Left forelimb (tissue), 1 donor: Measurements from ENCODE around the gene JARID2.

Experiments
- DNase-seq: peaks from one replicate; pipeline ENCODE4 v3.0.0-alpha.2; 2018; ENCODE audit warnings: low spot score

The JARID2 gene

GRCh38 chr6:15470746-15471145, 224.9 kb downstream of the JARID2 start:
- no peak for DNase-seq

GRCh38 chr6:15472621-15473020, 226.8 kb downstream of the JARID2 start:
- no peak for DNase-seq

GRCh38 chr6:15473174-15473573, 227.3 kb downstream of the JARID2 start:
- DNase-seq: no peak

- DNase-seq: no peak
Measured at GRCh38 chr6:15473741-15474161, 227.9 kb downstream of the JARID2 start.

GRCh38 chr6:15474196-15474595, 228.3 kb downstream of the JARID2 start:
- no peak for DNase-seq

GRCh38 chr6:15475261-15475660, 229.4 kb downstream of the JARID2 start:
- DNase-seq: no peak

GRCh38 chr6:15475872-15476271, 230.0 kb downstream of the JARID2 start:
- no peak for DNase-seq

GRCh38 chr6:15476631-15477380, 230.9 kb downstream of the JARID2 start:
- no peak for DNase-seq

GRCh38 chr6:15477746-15478145, 231.9 kb downstream of the JARID2 start:
- DNase-seq: no peak

GRCh38 chr6:15479761-15480160, 233.9 kb downstream of the JARID2 start:
- DNase-seq: no peak

- no peak for DNase-seq
Measured at GRCh38 chr6:15480525-15480924, 234.7 kb downstream of the JARID2 start.

GRCh38 chr6:15481390-15482291, 235.8 kb downstream of the JARID2 start:
- DNase-seq: no peak

- no peak for DNase-seq
Measured at GRCh38 chr6:15483060-15483459, 237.2 kb downstream of the JARID2 start.

GRCh38 chr6:15484140-15484539, 238.3 kb downstream of the JARID2 start:
- DNase-seq: no peak

GRCh38 chr6:15484821-15485220, 239.0 kb downstream of the JARID2 start:
- DNase-seq: no peak

- no peak for DNase-seq
Measured at GRCh38 chr6:15485936-15486335, 240.1 kb downstream of the JARID2 start.

GRCh38 chr6:15487262-15487661, 241.4 kb downstream of the JARID2 start:
- no peak for DNase-seq

- no peak for DNase-seq
Measured at GRCh38 chr6:15489261-15489962, 243.5 kb downstream of the JARID2 start.

GRCh38 chr6:15490242-15491100, 244.6 kb downstream of the JARID2 start:
- no peak for DNase-seq

- DNase-seq: no peak
Measured at GRCh38 chr6:15491255-15491985, 245.6 kb downstream of the JARID2 start.

- no peak for DNase-seq
Measured at GRCh38 chr6:15491986-15492269, 246.1 kb downstream of the JARID2 start.
